M059J (cell line): ENCODE results near the gene CACNA1C. TPM values are rescaled to one million over a fixed set of nuclear protein-coding genes. Genes with fewer than 3 reads are reported as not detected.
A peak's percentile ranks its signal among the peaks of the same experiment; 100 is the strongest.

Experiments used
- DNase-seq: peaks from one replicate; pipeline ENCODE4 v3.0.0-alpha.2; 2012; ENCODE audit warnings: low read depth
- total RNA-seq: library from RNA; depleted of rRNA; stranded (reverse); fragments of >200 nt; shearing (Covaris generic); gene quantifications from 2 replicates; pipeline ENCODE4 v1.2.3, GENCODE V29; 2014

CACNA1C gene
- total RNA-seq, 1 experiment from 2014 or later = 3.6 TPM

- no peak for DNase-seq
Measured at GRCh38 chr12:2231956-2232355, 179.2 kb downstream of the CACNA1C start.

GRCh38 chr12:2233034-2233433, 180.2 kb downstream of the CACNA1C start:
- peak; percentile 18 for DNase-seq

GRCh38 chr12:2234091-2234490, 181.3 kb downstream of the CACNA1C start:
- DNase-seq = no peak

- no peak for DNase-seq
Measured at GRCh38 chr12:2234646-2235350, 182.0 kb downstream of the CACNA1C start.

GRCh38 chr12:2236506-2237294, 183.9 kb downstream of the CACNA1C start:
- no peak for DNase-seq

- DNase-seq = no peak
Measured at GRCh38 chr12:2238111-2238510, 185.3 kb downstream of the CACNA1C start.

GRCh38 chr12:2239381-2239871, 186.6 kb downstream of the CACNA1C start:
- no peak for DNase-seq

- no peak for DNase-seq
Measured at GRCh38 chr12:2240390-2240789, 187.6 kb downstream of the CACNA1C start.

- no peak for DNase-seq
Measured at GRCh38 chr12:2240984-2241383, 188.2 kb downstream of the CACNA1C start.

GRCh38 chr12:2242216-2242615, 189.4 kb downstream of the CACNA1C start:
- no peak for DNase-seq

GRCh38 chr12:2242816-2243215, 190.0 kb downstream of the CACNA1C start:
- no peak for DNase-seq

- DNase-seq = peak; percentile 15
Measured at GRCh38 chr12:2243275-2243674, 190.5 kb downstream of the CACNA1C start.

GRCh38 chr12:2244013-2244861, 191.4 kb downstream of the CACNA1C start:
- DNase-seq = peak; percentile 86

- no peak for DNase-seq
Measured at GRCh38 chr12:2246358-2246757, 193.6 kb downstream of the CACNA1C start.

GRCh38 chr12:2247120-2247519, 194.3 kb downstream of the CACNA1C start:
- DNase-seq = no peak

GRCh38 chr12:2247596-2247995, 194.8 kb downstream of the CACNA1C start:
- DNase-seq = no peak

- DNase-seq = peak; percentile 57
Measured at GRCh38 chr12:2248087-2248900, 195.5 kb downstream of the CACNA1C start.

- peak; percentile 46 for DNase-seq
Measured at GRCh38 chr12:2248901-2249381, 196.2 kb downstream of the CACNA1C start.

- DNase-seq = no peak
Measured at GRCh38 chr12:2250797-2251196, 198.0 kb downstream of the CACNA1C start.

- DNase-seq = no peak
Measured at GRCh38 chr12:2251526-2252209, 198.9 kb downstream of the CACNA1C start.
